Subcutaneous adipose tissue (tissue), 4 donors: ENCODE data around the gene RPRML. TPM values are rescaled to one million over a fixed set of nuclear protein-coding genes. Genes with fewer than 3 reads are reported as not detected.

Experiments used
- CTCF ChIP-seq: fragments of 450-650 bp; IDR thresholded peaks from one replicate; pipeline ENCODE4 v1.5.1; 2016; ENCODE audit warnings: low read depth, mild to moderate bottlenecking, control low read depth, antibody characterized with exemption, moderate library complexity
- total RNA-seq, 4 donors: library from RNA; depleted of rRNA; stranded (reverse); fragments of >200 nt; gene quantifications; one replicate each; pipeline ENCODE4 v1.1.0, GENCODE V29; 2016

RPRML gene
- total RNA-seq, 4 donors from 2014 or later: 0.66 to 0.75 TPM; not detected in 2

- no peak for TF ChIP-seq CTCF
Measured at GRCh38 chr17:46947216-46947615, 31.8 kb downstream of the RPRML start.

- TF ChIP-seq CTCF: no peak
Measured at GRCh38 chr17:46944931-46945330, 34.1 kb downstream of the RPRML start.

GRCh38 chr17:46943501-46944393 is 35.3 kb downstream of the RPRML start:
- TF ChIP-seq CTCF: no peak

- no peak for TF ChIP-seq CTCF
Measured at GRCh38 chr17:46943218-46943500, 35.9 kb downstream of the RPRML start.

GRCh38 chr17:46942441-46943217 is 36.4 kb downstream of the RPRML start:
- TF ChIP-seq CTCF: no peak

- no peak for TF ChIP-seq CTCF
Measured at GRCh38 chr17:46940692-46941404, 38.2 kb downstream of the RPRML start.
